NCI-H1048 (cell line): ENCODE data around the gene ZEB1.
"Not testable (repeated sequence)": the region's sequence is repeated elsewhere in the genome, so short reads cannot be mapped to it uniquely, and the experiment has no call there.

ENCODE experiments used
- DNase-seq: peaks from one replicate; lab custom pipeline; 2025; lab: John Stamatoyannopoulos, UW

Gene ZEB1

DNA sequence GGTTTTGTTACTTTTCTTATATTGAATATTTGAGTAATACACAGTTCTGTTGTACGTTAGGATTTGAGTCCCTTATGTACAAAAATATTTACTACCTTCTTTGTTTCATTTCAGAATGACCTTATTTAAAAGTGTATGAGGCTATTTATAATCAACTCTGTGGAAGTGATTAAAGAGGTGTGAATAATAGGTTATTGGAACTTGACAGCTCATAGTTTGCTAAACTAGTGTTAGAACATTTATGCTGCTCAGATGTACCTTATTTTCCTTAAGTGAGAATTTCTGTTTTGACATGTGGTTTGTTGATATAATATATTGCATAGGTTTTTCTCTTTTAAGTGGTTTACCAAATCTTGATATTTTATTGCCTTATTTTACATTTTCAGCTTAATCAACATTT is 105.5 kb downstream of the ZEB1 start:
- no peak for DNase-seq

DNA sequence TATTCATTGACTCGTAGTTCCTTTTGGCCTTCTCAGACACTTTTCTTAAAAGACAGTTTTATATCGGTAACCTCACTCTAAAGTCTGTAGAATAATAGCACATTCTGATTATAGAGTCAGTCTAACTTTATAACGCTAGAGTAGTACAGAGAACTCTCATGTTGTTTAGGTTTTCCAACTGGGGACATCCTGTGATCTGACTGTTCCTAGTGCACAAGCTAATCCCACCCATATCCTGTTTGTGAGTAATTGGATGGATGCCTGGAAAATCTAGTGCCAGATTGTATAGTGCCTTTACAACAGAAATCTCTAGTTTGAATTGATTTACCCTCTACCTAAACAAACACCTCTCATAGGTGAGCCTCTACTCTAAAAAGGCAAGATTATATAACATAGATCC is 107.4 kb downstream of the ZEB1 start:
- no peak for DNase-seq

DNA sequence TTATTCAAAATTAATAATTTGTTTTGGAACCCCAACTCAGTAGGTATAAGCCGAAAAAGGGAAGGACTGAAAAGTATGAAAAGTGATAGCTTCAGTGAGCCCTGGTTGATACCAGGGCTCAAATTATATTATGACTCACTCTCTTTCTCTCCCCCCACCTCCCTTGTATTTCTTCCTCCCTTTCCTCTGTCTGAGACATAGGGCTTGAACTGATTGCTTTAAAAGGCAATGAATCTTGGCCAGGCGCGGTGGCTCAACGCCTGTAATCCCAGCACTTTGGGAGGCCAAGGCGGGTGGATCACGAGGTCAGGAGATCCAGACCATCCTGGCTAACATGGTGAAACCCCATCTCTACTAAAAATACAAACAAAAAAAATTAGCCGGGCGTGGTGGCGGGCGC is 108.3 kb downstream of the ZEB1 start:
- not testable (repeated sequence) for DNase-seq

DNA sequence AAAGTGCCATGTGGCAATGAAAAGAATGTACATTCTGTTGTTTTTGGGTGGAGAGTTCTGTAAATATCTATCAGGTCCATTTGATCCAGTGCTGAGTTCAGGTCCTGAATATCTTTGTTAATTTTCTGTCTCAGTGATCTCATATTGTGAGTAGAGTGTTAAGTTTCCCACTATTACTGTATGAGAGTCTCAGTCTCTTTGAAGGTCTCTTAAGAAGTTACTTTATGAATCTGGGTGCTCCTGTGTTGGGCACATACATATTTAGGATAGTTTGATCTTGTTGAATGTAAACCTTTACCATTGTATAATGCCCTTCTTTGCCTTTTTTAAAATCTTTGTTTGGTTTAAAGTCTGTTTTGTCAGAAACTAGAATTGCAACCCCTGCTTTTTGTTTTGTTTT is 109.5 kb downstream of the ZEB1 start:
- DNase-seq = not testable (repeated sequence)

DNA sequence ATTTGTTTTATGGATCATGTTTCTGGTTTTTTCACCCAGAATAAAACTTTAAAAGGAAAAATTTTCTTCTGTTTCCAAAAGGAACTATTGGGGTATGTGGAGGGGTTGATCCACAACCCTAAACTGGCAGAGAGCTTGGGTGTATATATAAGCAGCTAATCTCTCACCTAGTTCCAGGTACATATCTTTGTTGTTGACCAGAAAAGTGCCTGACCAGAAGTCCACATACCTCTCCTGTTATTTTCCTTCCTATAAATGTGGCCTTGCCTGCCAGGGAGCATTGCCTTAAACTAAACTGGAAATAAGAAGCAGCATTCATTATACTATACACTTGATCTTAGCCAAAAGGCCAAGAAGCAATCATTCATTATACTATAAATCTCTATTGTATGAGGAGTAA is 112.0 kb downstream of the ZEB1 start:
- DNase-seq = no peak

DNA sequence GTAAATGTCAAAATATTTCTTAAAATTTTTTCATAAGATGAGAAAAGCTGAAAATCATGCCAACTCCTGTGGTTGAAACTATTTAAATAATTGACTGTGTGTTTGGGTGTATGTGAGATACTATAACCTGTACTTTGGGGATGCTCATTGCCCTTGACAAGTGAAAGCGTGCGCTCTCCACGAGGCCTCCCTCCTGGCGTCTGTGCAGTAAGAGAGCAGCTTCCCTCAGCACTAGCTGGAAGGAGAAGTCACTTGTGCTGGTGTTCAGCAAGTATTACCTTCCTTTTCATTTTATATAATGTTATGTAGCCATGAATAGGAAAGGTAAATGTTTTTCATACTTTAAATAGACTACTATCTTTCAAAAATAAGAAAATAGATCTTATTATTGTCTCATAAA is 118.9 kb downstream of the ZEB1 start:
- DNase-seq = no peak

DNA sequence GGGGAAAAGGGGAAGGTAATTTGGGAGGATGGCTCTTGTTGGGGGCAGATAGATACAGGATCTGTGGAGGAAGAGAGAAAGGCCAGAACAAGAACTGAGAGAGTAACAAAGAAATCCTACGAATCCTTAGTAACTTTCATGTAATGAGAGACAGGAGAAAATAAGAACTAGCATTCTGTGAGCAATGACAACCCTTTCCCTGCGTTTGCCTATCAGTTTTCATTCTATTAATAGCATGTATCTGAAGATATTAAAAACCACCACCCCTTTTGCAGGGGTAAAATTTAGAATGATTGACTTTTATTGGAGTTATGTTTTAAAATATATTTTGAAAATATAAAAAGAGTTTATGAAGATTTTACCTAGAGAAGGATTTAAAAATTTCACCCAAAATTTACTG is 132.8 kb downstream of the ZEB1 start:
- DNase-seq = no peak

DNA sequence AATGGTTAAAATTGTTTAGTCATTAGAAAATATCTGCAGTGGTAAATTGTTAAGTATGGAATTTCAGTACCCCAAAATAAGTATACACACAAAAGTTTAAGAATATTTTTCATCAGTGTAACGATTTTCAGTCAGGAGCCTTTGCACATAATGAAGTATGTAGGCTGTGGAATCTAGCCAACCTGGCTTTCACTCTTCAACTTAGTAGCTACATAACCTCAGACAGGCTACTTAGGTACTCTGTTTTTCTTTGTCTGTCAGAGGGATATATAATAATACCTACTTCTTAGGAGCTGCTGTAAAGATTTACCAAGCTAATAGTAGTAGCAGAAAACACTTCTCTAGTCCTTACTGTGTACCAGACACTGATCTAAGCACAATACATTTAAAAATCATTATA is 137.5 kb downstream of the ZEB1 start:
- DNase-seq = no peak

DNA sequence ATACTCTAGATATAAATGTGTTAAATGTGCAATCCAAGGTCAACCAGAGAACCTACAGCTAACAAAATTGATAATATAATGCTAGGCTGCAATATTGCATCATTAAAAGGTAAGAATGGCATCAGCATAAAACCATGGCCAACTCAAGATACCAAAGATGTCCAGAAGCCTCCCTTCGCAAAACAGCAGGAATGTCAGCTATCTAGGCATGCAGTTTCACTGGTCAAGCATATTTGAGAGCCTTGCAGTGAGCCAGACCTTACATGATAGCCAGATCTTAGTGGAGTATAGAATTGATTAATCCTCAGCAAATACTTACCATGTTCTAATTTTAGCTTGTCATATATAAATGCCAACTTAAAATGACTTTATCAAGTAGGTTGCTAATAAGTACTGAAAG is 138.8 kb downstream of the ZEB1 start:
- DNase-seq = no peak

DNA sequence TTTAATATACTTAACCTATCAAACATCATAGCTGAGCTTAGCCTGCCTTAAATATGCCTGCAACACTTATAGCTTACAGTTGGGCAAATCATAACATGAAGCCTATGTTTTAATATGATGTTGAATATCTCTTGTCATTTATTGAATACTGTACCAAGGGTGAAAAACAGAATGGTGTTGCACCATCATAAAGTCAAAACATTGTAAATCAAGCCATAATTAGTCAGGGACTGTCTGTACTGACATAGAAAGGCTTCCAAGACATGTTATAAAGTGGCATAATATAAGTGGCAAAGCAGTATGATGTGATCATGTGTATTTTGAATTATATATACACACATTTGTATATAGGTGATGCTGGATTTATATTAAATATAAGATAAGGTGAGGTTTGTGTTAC is 140.0 kb downstream of the ZEB1 start:
- no peak for DNase-seq

DNA sequence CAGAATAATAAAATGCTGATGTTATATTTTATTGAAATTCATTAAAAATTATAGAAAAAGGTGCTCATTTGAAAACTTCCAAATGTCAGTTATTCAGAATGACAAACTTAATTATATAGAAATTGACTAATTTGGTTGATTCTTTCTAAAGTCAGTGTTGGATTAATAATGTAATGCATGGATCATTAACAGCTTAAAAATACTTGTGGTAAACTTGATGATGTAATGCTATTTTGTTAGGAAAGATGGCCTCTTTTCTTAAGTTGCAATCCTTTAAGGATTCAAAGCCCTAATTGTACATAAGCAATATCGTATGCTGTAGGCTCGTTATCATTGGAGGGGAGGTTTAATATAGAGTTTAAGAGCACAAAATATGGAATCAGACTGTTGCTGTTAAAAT is 141.2 kb downstream of the ZEB1 start:
- no peak for DNase-seq

DNA sequence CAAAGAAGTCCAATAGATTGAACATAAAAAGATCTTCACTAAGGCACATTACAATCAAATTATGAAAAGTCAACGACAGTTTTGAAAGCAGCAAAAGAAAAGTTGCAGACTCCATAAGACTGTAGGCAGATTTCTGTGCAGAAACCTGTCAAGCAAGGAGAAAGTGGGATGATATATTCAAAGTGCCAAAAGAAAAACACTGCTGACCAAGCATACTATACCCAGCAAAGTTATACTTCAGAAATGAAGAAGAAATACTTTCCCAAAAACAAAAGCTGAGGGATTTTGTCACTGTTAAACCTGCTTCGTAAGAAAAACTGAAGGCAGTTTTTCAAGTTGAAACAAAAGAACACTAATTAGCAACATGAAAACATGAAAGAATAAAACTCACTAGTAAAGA is 145.5 kb downstream of the ZEB1 start:
- DNase-seq = no peak

DNA sequence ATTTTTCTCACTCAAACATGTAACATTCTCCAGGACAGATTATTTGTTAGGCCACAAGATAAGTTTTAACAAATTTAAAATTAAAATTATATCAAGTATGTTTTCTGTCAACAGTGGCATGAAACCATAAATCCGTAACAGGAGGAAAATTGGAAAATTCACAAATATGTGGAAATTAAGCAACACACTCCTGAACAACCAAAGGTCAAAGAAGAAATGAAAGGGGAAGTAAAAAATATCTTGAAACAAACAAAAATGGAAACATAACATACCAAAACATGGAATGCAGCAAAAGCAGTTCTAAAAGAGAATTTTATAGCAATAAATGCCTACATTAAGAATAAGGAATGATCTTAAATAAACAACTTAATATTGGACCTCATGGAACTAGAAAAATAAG is 147.3 kb downstream of the ZEB1 start:
- DNase-seq = no peak

DNA sequence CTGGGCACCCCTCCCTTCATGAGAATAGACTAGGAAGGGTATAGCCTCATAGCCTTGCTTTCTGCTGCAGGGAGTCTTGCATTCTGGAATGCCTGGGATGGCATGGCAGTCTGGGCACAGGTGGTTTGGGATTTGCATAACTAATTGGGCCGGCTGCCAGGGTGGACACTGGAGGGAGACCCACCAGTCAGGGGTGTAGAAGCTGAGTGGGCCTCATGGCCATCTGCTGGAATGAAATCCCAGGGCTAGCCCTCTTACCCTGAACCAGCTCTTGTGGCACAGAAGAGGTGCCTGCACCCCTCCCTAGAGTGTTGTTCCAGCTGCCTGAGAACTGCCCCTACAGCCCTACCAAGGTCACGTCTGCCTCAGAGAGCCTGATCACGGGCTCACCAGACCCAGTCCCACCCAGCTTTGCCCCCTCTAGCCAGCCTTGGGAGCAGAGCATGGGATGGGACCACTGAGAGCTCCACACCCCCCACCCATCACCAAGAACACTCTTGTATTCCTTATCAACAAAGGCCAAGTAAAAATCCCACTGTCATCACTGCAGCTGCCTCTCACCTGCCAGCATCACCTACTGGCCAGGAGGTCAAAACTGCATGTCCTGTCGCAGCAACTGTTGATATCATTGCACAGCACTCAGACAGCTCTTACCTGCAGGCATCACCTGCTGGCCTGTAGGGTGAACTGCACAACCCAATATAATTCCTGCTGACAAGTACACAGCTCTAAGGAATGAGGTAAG is 148.9 kb downstream of the ZEB1 start:
- no peak for DNase-seq

DNA sequence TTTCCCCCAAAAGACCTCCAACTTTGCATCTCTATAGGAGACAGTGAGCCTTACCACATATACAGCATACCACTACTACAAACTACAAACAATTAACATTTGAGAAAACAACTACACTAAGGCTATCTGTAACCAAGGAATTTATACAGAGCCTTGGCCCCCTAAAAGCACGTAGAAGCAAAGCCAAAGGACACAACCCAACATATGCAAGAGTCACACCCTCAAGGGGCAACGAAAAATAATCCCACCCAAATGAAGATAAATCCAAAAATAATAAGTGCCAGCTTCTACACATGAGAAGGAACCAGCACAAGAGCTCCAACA is 149.5 kb downstream of the ZEB1 start:
- DNase-seq = no peak

DNA sequence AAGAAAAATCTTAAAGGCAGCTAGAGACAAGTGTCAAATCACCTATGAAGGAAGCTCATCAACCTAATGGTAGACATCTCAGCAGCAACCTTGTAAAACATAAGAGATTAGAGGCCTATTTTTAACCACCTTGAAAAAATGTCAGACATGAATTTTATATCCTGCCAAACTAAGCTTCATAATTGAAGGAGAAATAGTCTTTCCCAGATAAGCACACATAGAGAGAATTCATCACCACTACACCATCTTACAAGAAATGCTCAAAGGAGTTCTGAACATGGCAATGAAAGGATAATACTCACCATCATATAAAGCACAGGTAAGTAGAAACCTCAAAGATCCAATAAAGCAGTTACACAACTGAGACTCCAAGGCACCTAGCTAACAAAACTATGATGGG is 156.5 kb downstream of the ZEB1 start:
- no peak for DNase-seq

DNA sequence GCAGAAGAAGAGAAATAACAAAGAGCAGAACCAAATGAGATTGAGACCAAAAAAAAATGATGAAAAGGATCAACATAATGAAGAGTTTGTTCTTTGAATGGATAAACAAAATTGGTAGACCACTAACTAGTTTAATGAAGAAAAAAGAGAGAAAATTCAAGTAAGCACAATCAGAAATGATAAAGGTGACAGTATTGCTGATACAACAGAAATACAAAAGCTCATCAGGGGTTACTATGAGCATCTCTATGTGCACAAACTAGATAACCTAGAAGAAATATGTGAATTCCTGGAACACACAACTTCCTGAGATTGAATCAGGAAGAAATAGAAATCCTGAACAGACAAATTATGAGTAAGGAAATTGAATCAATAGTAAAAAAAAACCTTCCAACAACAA is 157.1 kb downstream of the ZEB1 start:
- DNase-seq = no peak

DNA sequence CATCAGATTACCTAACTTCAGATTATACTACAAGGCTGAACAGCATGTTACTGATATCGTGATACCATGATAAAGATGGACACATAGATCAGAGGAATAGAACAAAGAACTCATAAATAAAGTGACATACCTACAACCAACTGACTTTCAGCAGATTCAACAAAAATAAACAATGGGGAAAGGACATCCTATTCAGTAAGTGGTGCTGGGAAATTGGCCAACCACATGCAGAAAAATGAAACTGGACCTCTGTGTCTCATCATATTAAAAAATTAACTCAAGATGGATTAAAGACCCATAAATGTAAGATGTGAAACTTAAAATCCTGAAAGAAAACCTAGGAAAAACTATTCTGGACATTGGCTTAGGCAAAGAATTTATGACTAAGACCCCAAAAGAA is 158.6 kb downstream of the ZEB1 start:
- no peak for DNase-seq

DNA sequence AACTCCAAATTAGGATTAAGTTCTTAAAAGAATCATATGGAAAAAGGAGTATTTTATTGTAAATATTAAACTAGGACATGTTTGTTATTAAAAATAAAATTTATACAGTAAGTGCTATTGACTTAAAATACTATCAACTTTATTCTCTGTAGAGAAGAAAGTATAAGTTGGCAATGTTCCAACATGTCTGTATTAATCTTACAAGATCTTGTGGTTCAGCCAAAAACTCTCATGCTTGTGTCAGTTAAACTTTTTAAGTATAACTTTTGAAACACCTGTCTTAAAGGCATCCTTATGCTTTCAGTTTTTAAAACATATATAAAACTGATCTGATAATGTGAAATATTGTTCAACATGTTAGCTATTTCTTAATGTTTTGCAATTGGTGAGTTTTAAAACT is 160.7 kb downstream of the ZEB1 start:
- no peak for DNase-seq

DNA sequence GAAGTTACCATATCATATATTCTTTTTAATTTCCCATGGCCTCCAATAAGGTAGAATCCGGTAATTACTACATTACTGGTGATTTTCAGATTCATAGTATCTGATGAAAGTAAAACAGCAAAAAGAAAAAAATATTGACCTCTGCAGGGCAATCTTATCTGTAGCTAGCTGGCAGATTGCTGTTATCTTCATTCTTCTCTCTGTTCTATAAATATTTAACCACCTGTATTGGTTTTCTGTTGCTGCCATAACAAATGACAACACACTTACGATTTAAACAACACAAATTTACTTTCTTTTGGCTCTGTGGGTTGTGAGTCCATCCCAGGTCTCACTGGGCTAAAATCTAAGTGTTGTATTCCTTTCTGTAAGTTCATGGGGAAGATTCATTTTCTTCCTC is 164.5 kb downstream of the ZEB1 start:
- DNase-seq = no peak

DNA sequence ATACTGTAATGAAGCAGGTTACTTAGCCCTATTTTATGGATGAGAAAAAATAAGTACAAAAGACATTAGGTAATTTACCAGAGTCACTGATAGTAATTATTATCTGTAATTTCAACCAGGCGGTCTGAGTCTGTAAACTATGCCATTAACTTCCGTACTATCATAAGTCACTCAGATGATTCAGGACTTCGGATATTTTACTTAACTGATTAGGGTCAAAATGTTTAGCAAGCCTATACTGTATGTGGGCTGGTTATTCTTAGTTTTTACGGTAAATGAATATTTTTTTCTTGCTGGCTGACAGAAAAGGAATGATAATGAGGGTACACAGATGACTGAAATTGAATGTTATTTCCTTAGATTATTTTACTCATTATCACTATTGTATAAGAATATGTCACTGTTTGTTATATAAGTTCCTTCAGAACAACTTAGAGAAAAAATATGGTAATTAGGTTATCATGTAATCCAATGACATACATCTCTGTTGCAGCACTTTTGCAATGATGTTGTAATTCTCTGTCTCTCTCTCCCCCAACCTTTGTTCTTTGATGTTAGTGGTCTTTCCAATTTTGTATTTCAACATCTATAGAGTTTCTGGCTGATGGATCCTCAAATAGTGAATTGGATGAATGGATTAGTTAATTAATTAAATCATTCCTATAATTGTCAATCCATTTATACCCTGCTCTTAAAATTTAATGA is 165.6 kb downstream of the ZEB1 start:
- no peak for DNase-seq

DNA sequence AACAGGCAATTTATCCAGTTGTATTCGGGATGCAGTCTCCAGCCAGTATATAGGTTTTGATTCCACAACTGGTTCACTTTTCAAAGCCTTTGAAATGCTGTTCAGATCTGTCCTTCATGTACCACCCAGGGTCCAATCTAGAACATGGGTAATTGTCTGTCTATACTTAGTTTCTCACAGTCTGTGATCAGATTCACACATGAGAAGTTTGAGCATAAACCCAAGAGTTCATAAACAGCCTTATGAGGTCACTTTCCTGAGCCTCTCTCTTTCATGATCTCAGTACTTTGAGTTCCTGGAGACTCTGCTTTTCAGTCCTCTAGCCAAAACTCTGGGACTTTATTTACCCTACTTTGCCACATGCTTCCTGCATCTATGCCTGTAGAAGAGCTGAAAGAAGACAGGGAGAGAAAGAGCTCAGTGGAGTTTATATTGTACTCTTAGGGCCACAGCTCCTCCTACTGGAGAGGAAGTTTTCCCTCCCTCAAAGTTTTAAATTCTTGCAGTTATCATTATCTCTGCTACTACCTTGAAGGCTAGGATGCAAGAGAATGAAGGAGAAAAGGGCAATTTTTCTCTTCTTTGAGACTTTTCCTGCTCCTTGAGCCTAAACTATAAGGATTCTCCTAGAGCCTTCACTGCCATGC is 172.0 kb downstream of the ZEB1 start:
- no peak for DNase-seq

DNA sequence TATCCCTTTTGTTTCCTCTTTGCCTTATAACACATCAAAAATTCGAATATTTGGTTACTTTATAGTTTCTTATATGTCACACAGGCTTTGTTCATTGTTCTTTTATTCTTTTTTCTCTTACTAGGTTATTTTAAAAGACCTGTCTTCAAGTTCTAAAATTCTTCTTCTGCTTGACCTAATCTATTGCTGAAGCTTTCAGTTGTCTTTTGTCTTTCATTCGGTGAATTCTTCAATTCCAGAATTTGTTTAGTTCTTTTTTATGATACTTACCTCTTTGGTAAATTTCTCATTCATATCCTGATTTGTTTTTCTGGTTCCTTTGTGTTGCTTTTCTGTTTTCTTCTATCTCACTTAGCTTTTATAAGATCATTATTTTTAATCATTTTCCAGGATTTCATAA is 188.4 kb downstream of the ZEB1 start:
- no peak for DNase-seq

DNA sequence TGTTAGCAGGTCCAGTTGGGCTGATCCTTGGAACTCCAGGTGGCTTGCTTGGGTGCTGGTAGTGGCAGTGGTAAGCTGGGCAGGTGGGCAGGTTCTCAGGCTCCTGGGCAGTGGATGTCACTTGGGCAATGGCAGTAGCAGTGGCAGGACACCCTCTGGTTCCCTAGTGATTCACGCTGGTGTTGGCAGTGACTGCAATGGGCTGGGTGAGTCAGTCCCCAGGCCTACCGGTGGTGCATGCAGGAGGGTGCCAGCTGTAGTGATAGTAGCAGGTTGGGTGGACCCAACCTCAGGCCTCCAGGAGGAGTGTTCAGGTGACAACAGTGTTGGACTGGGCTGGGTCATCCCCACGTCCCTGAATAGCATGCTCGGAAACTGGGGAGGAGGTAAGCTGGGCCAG is 189.2 kb downstream of the ZEB1 start:
- no peak for DNase-seq
